HepG2 (cell line): ENCODE results near the gene NOTUM. TPM values are rescaled to one million over a fixed set of nuclear protein-coding genes. Genes with fewer than 3 reads are reported as not detected.

ENCODE experiments used
- AGO2 ChIP-seq: fragments of 200-400 bp; formaldehyde crosslinking; optimal IDR thresholded peaks from 2 replicates; pipeline ENCODE3; 2017; ENCODE audit warnings: mild to moderate bottlenecking, low read depth, low read length, moderate library complexity
- ARID5B ChIP-seq: IDR thresholded peaks from 2 replicates; pipeline ENCODE4 v1.4.0; 2020; ENCODE audit warnings: mild to moderate bottlenecking, missing genetic modification reagents
- GPN1 ChIP-seq: sonication (generic); formaldehyde crosslinking; IDR thresholded peaks from 2 replicates; pipeline ENCODE4 v1.5.1; 2020; ENCODE audit warnings: missing genetic modification reagents, borderline replicate concordance
- HHEX ChIP-seq: IDR thresholded peaks from 2 replicates; pipeline ENCODE4 v1.6.1; 2016; ENCODE audit warnings: control low read depth
- HOXA7 ChIP-seq: sonication (generic); formaldehyde crosslinking; IDR thresholded peaks from 2 replicates; pipeline ENCODE4 v1.8.1; 2022; ENCODE audit warnings: mild to moderate bottlenecking, missing genetic modification reagents, moderate library complexity
- KDM4B ChIP-seq: sonication (generic); formaldehyde crosslinking; IDR thresholded peaks from 2 replicates; pipeline ENCODE4 v1.4.0; 2020; ENCODE audit warnings: missing genetic modification reagents
- MTA1 ChIP-seq: sonication (generic); formaldehyde crosslinking; IDR thresholded peaks from 2 replicates; pipeline ENCODE4 v1.4.0; 2020; ENCODE audit warnings: missing genetic modification reagents, mild to moderate bottlenecking, borderline replicate concordance
- NCOA2 ChIP-seq: sonication (generic); formaldehyde crosslinking; IDR thresholded peaks from 2 replicates; pipeline ENCODE4 v1.8.0; 2022; ENCODE audit warnings: inconsistent platforms
- NFE2L1 ChIP-seq: sonication (generic); formaldehyde crosslinking; IDR thresholded peaks from 2 replicates; pipeline ENCODE4 v1.4.0; 2020; ENCODE audit warnings: missing genetic modification reagents, mild to moderate bottlenecking, borderline replicate concordance
- PCBP1 ChIP-seq: fragments of 200-400 bp; formaldehyde crosslinking; IDR thresholded peaks from 2 replicates; pipeline ENCODE4 v1.6.1; 2017; ENCODE audit warnings: mild to moderate bottlenecking, low read depth, low read length, borderline replicate concordance
- PHF5A ChIP-seq: IDR thresholded peaks from one replicate; pipeline ENCODE4 v1.6.1; 2018; ENCODE audit warnings: low read depth, missing genetic modification reagents; ENCODE audit not compliant: unreplicated experiment
- RBFOX2 ChIP-seq: fragments of 200-400 bp; formaldehyde crosslinking; IDR thresholded peaks from 2 replicates; pipeline ENCODE4 v1.6.1; 2017; ENCODE audit warnings: low read depth, mild to moderate bottlenecking, low read length
- RORA ChIP-seq: sonication (generic); formaldehyde crosslinking; IDR thresholded peaks from 2 replicates; pipeline ENCODE4 v1.5.0; 2020; ENCODE audit warnings: mild to moderate bottlenecking, missing genetic modification reagents, moderate library complexity
- TOPORS ChIP-seq: sonication (generic); formaldehyde crosslinking; IDR thresholded peaks from 2 replicates; pipeline ENCODE4 v1.8.0; 2023; ENCODE audit warnings: mild to moderate bottlenecking, missing genetic modification reagents
- ZNF354B ChIP-seq: sonication (generic); formaldehyde crosslinking; IDR thresholded peaks from 2 replicates; pipeline ENCODE4 v1.8.0; 2022; ENCODE audit warnings: mild to moderate bottlenecking, missing genetic modification reagents
- ZNF383 ChIP-seq: sonication (generic); formaldehyde crosslinking; IDR thresholded peaks from 2 replicates; pipeline ENCODE4 v1.4.0; 2020; ENCODE audit warnings: missing genetic modification reagents, mild to moderate bottlenecking, borderline replicate concordance
- ZNF687 ChIP-seq: sonication (generic); formaldehyde crosslinking; IDR thresholded peaks from 2 replicates; pipeline ENCODE4 v1.5.1; 2020; ENCODE audit warnings: mild to moderate bottlenecking, missing genetic modification reagents, moderate library complexity
- ZNF709 ChIP-seq: sonication (generic); formaldehyde crosslinking; IDR thresholded peaks from 2 replicates; pipeline ENCODE4 v1.5.0; 2020; ENCODE audit warnings: mild to moderate bottlenecking, missing genetic modification reagents
- ZNF792 ChIP-seq: IDR thresholded peaks from 2 replicates; pipeline ENCODE4 v1.6.1; 2016
- ZNF800 ChIP-seq: sonication (generic); formaldehyde crosslinking; IDR thresholded peaks from 2 replicates; pipeline ENCODE4 v1.4.0; 2020; ENCODE audit warnings: missing genetic modification reagents
- polyA plus RNA-seq, 8 experiments: library from polyadenylated mRNA; depleted of rRNA in 3 of 8; stranded (reverse) in 7 of 8; unstranded in 1 of 8; fragments of >200 nt; fragmentation: Illumina TruSeq in 4 of 8; extraction: Trizol in 4 of 8; gene quantifications; 2 replicates each; pipeline versions ENCODE4 v1.2.1 to v1.2.3, GENCODE V29; 2011 to 2016; ENCODE audit warnings: low read depth in 4 of 8, missing spikeins in 1 of 8, mixed read lengths in 1 of 8; ENCODE audit not compliant: insufficient read depth in 1 of 8
- total RNA-seq, 5 experiments: library from RNA; depleted of rRNA; stranded (reverse); fragments of >200 nt; fragmentation: Illumina TruSeq; extraction: Trizol; gene quantifications; 2 replicates each; pipeline ENCODE4 v1.2.3, GENCODE V29; 2016; ENCODE audit warnings: low read depth in 1 of 5

Gene NOTUM
- total and polyA plus RNA-seq, 2 of the 13 experiments (the other 11 are each of a cell fraction or from before 2014, with no cell fraction given): 150 to 160 TPM

- TF ChIP-seq ZNF383 (CRISPR knock-in tag): no peak
- no peak for TF ChIP-seq ZNF800 (CRISPR knock-in tag)
- TF ChIP-seq ARID5B (CRISPR knock-in tag): peak; percentile 57; the same call in 1 of the 2 replicates
- TF ChIP-seq AGO2: peak; percentile 96
- TF ChIP-seq GPN1 (CRISPR knock-in tag): no peak
- no peak for TF ChIP-seq ZNF709 (CRISPR knock-in tag)
- TF ChIP-seq KDM4B (CRISPR knock-in tag): 0 out of 2 replicates have a peak, but pooled peaks have one; percentile 34
- 0 out of 2 replicates have a peak, but pooled peaks have one; percentile 36 for TF ChIP-seq NCOA2
- no peak for TF ChIP-seq RORA (CRISPR knock-in tag)
- TF ChIP-seq NFE2L1 (CRISPR knock-in tag): peak; percentile 63; the same call in 1 of the 2 replicates
- peak; percentile 68; the same call in 1 of the 2 replicates for TF ChIP-seq ZNF792 (CRISPR knock-in tag)
- 0 out of 2 replicates have a peak, but pooled peaks have one; percentile 33 for TF ChIP-seq MTA1
- no peak for TF ChIP-seq PHF5A (CRISPR knock-in tag)
- TF ChIP-seq RBFOX2: peak; percentile 48; the same call in 1 of the 2 replicates
- no peak for TF ChIP-seq HHEX
- 0 out of 2 replicates have a peak, but pooled peaks have one; percentile 27 for TF ChIP-seq ZNF354B (CRISPR knock-in tag)
- peak; percentile 86 for TF ChIP-seq ZNF687 (CRISPR knock-in tag)
- no peak for TF ChIP-seq HOXA7 (CRISPR knock-in tag)
- TF ChIP-seq PCBP1: no peak
- no peak for TF ChIP-seq TOPORS (CRISPR knock-in tag)
Observed at GRCh38 chr17:81964081-81964849, 3.3 kb upstream of the NOTUM start (continued).
